HG03095 (cell line): ENCODE results near the gene STPG2.
"Not testable (repeated sequence)": the region's sequence is repeated elsewhere in the genome, so short reads cannot be mapped to it uniquely, and the experiment has no call there.

Source experiments
- ATAC-seq: cut with Tn5 transposase; IDR thresholded peaks from one replicate; pipeline ENCODE4 v1.9.1; 2021; ENCODE audit warnings: moderate library complexity; ENCODE audit not compliant: unreplicated experiment

STPG2 gene

GRCh38 chr4:97952763-97953162 is 190.5 kb downstream of the STPG2 start:
- no peak for ATAC-seq

GRCh38 chr4:97950836-97951235 is 192.4 kb downstream of the STPG2 start:
- no peak for ATAC-seq

- ATAC-seq = no peak
Observed at GRCh38 chr4:97942951-97943350, 200.3 kb downstream of the STPG2 start.

GRCh38 chr4:97942137-97942536 is 201.1 kb downstream of the STPG2 start:
- no peak for ATAC-seq

GRCh38 chr4:97938141-97938540 is 205.1 kb downstream of the STPG2 start:
- ATAC-seq = no peak

GRCh38 chr4:97924341-97924958 is 218.8 kb downstream of the STPG2 start:
- no peak for ATAC-seq

- ATAC-seq = no peak
Observed at GRCh38 chr4:97923096-97923495, 220.2 kb downstream of the STPG2 start.

- no peak for ATAC-seq
Observed at GRCh38 chr4:97917115-97917514, 226.2 kb downstream of the STPG2 start.

GRCh38 chr4:97912156-97912555 is 231.1 kb downstream of the STPG2 start:
- no peak for ATAC-seq

- no peak for ATAC-seq
Observed at GRCh38 chr4:97911236-97911906, 231.9 kb downstream of the STPG2 start.

- ATAC-seq = peak; percentile 68
Observed at GRCh38 chr4:97910005-97910404, 233.3 kb downstream of the STPG2 start.

GRCh38 chr4:97903436-97904189 is 239.7 kb downstream of the STPG2 start:
- not testable (repeated sequence) for ATAC-seq

GRCh38 chr4:97900229-97900628 is 243.0 kb downstream of the STPG2 start:
- ATAC-seq = no peak

GRCh38 chr4:97892592-97893266 is 250.5 kb downstream of the STPG2 start:
- ATAC-seq = no peak

- ATAC-seq = no peak
Observed at GRCh38 chr4:97879942-97880341, 263.3 kb downstream of the STPG2 start.

GRCh38 chr4:97868097-97868496 is 275.2 kb downstream of the STPG2 start:
- no peak for ATAC-seq

- ATAC-seq = no peak
Observed at GRCh38 chr4:97867557-97868091, 275.7 kb downstream of the STPG2 start.

GRCh38 chr4:97866821-97867556 is 276.3 kb downstream of the STPG2 start:
- ATAC-seq = no peak

- no peak for ATAC-seq
Observed at GRCh38 chr4:97851115-97851514, 292.2 kb downstream of the STPG2 start.

- no peak for ATAC-seq
Observed at GRCh38 chr4:97845758-97846157, 297.5 kb downstream of the STPG2 start.

GRCh38 chr4:97841512-97841911 is 301.8 kb downstream of the STPG2 start:
- no peak for ATAC-seq
